Smooth muscle cell of the umbilical artery (primary cell): Measurements from ENCODE around the gene ZDHHC23. TPM values are rescaled to one million over a fixed set of nuclear protein-coding genes. Genes with fewer than 3 reads are reported as not detected.

Experiments
- total RNA-seq: library from RNA; depleted of rRNA; stranded (reverse); fragments of >200 nt; gene quantifications from 2 replicates; pipeline ENCODE4 v1.2.3, GENCODE V29; 2014

Gene ZDHHC23, protein sequence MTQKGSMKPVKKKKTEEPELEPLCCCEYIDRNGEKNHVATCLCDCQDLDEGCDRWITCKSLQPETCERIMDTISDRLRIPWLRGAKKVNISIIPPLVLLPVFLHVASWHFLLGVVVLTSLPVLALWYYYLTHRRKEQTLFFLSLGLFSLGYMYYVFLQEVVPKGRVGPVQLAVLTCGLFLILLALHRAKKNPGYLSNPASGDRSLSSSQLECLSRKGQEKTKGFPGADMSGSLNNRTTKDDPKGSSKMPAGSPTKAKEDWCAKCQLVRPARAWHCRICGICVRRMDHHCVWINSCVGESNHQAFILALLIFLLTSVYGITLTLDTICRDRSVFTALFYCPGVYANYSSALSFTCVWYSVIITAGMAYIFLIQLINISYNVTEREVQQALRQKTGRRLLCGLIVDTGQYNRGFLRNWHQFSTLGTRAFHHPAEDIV
- 0.89 and 1.0 TPM in 2 replicates for total RNA-seq

GRCh38 chr3:113947372-113948014 is at the start of gene ZDHHC23:
ZDHHC23 (plus strand) TSS chr3:113948013; CDS start chr3:113948803, 790 bp downstream.

Other genes starting within 250 kb of the ZDHHC23 start
- gene NAA50, start 201.8 kb upstream of the ZDHHC23 start, total RNA-seq, result 124 and 184 TPM in 2 replicates
- 75.0 and 123 TPM in 2 replicates for gene ATP6V1A, start 201.0 kb upstream of the ZDHHC23 start, total RNA-seq
- 2.1 and 6.6 TPM in 2 replicates for gene GRAMD1C, start 109.2 kb upstream of the ZDHHC23 start, total RNA-seq
- 1.2 and 2.3 TPM in 2 replicates for gene CCDC191, start 108.5 kb downstream of the ZDHHC23 start, total RNA-seq
- 17.8 and 20.6 TPM in 2 replicates for gene QTRT2, start 108.7 kb downstream of the ZDHHC23 start, total RNA-seq
- not detected in 2 replicates for gene DRD3, start 231.0 kb downstream of the ZDHHC23 start, total RNA-seq